Measurements from ENCODE around the gene AFAP1.
A peak's percentile ranks its signal among the peaks of the same experiment; 100 is the strongest.

Gene AFAP1, protein sequence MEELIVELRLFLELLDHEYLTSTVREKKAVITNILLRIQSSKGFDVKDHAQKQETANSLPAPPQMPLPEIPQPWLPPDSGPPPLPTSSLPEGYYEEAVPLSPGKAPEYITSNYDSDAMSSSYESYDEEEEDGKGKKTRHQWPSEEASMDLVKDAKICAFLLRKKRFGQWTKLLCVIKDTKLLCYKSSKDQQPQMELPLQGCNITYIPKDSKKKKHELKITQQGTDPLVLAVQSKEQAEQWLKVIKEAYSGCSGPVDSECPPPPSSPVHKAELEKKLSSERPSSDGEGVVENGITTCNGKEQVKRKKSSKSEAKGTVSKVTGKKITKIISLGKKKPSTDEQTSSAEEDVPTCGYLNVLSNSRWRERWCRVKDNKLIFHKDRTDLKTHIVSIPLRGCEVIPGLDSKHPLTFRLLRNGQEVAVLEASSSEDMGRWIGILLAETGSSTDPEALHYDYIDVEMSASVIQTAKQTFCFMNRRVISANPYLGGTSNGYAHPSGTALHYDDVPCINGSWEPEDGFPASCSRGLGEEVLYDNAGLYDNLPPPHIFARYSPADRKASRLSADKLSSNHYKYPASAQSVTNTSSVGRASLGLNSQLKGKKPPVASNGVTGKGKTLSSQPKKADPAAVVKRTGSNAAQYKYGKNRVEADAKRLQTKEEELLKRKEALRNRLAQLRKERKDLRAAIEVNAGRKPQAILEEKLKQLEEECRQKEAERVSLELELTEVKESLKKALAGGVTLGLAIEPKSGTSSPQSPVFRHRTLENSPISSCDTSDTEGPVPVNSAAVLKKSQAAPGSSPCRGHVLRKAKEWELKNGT

GRCh38 chr4:7939377-7940108, at the start of gene AFAP1:
TSS of gene AFAP1 (minus strand) at chr4:7939861. CDS start at chr4:7872078, 67,783 bp downstream.
- peak; percentile 93 for DNase-seq

DNA sequence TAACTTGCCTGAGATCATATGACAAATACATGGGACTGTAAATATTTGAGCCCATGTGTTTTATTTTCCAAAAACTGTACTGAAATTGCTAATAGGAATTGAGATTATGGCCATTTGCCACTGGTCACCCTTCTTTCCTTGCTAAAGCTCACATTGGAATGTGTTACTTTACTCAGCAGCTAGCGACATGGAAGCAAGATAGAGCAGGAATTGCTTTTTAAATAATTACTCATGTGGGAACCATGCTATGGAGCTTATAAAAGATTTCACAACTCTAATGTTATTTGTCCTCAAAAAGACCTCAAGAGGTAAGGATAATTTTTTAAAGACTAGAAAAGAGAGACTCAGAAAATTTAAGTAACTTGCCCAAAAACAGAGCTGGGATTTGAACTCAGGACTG, 48.8 kb upstream of the AFAP1 start:
- DNase-seq, result no peak

- DNase-seq, result peak; percentile 83
Observed at GRCh38 chr4:7987148-7987989, 47.7 kb upstream of the AFAP1 start.

DNA sequence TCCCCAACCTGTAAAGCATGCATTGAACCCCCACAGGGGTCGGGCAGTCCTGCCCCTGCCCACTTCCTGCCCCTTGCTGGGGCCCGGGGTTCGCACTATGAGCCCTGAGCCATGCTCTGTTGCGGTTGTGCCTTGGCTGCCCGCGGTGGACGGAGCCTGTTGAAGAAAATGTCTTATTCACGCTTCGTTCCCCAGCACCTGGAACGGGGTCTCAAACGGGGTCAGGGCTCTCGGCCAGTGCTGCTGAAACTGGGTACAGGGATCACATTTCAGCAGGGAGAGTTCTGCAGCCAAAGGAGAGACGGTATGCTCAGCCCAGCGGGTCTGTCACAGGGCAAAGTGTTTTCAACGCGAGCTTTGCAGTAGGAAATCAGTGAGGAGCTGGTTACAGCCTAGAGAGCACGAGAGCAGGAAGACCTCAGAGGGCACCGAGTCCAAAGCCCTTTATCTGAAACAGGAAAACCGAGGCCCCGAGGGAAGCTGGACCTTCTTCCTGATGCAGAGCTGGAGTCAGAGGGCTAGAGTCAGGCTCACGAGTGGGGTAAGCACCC, 46.3 kb upstream of the AFAP1 start:
- DNase-seq, result no peak

DNA sequence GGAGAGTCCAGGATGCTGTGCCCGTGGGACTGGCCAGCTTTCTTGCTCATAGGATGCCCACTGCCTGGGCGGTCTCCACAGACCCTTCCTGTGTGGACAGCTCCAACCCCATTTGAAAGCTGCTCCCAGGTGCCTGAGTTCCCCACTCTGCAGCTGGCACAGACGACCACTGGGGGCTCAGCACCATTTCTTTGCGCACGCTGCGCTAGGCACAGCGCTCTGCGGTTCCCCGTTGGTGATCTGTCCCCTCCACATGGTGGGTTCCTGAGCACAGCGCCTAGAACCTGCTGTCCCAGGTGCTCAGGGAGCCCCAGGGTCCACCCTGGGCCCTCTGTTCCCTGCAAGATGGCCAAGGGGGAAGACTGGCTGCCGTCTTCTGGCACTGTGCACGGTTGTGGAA, 45.4 kb upstream of the AFAP1 start:
- DNase-seq, result no peak

DNA sequence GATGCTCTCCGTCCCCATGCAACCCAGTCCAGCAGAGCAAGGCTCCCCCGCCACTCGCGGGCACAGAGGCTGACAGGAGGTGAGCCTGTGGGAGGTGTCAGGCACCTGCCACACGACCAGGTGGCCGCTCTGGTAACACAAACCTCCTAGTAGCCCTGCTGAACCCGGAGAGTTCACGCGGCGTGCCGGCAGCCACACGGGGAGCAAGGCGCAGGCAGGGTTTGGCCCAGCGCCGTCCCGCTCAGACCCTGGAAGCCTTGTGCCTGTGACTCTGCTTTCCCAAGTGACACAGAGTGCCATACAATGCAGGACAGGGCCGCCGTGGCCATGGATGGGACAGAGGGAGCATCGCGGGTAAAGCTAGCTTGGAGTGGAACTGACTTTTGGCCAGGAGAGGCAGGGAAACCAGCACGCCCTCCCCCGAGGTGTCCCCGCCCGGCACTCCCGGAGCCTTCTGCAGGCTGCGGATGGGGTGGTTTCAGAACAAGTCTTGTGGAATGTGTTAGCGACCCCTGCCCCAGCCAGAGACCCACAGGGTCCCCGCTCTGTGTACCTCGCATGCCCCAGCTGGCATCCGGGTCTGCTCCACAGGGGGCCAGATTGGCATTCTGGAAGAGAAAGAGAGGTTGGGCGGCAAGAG, 44.7 kb upstream of the AFAP1 start:
- DNase-seq, result no peak

GRCh38 chr4:7983296-7983695, 43.6 kb upstream of the AFAP1 start:
- DNase-seq, result no peak

DNA sequence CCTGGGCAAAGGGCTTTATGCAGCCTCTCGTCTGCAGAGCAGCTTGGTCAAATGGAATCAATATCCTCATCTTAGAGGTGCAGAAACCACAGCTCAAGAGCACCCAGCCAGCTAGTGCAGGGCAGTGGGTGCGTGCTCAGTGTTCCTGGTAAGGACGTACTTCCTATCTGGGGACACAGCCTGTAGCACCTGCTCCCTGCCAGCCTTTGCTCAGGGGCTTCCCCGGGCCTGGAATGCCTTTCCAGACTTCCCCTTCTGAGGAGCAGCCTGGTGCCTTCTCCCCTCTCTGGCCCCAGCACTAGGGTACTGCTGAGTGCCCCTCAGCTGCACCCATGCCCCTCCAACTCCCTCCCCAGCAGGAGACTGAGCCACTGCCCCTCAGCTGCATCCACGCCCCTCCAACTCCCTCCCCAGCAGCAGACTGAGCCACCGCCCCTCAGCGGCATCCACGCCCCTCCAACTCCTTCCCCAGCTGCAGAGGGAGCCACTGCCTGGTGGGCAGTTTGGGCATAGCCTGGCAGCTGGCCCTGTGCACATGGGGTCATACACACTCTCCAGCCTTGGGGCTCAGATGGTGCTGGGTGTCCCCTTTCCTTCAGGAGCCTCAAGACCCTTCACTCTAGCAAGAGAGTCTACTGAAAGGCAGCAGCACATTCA, 42.2 kb upstream of the AFAP1 start:
- no peak for DNase-seq

- no peak for DNase-seq
Observed at GRCh38 chr4:7980036-7980435, 40.4 kb upstream of the AFAP1 start.

- DNase-seq, result no peak
Observed at GRCh38 chr4:7979652-7979968, 39.9 kb upstream of the AFAP1 start.

DNA sequence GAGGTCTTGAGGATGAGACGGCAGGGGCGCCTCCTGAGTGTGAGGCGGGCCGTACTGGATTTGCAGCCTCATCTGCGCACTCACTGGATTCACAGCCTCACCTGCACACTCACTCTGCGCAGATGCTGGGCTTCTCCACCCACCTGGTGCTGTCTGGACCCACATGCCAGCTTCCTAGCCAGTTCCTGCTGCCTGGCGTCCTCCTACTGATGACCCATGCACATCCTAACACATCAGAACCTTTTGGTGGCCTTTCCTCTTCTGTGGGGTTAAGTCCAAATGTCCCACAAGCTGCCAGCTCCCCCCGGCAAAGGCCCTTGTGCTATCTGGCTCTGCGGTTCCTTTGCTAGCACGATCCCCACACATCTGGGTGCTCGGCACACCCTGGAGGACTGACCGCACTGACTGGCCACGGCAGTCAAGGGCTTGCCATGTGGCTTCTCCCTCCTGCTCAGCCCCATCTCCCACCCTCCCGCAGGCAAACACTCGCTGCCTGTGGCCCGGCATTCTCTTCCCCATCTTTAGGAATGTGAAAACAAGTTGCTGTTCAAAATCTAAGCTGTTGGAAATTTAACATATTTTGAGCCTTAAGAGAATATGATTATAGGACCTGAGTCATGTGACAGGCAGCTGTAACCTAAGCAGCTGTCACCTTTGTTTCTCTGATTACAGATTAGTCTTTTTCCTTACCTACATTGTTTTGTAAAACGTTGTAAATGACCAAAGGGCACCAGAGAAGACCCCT, 39.4 kb upstream of the AFAP1 start:
- no peak for DNase-seq

DNA sequence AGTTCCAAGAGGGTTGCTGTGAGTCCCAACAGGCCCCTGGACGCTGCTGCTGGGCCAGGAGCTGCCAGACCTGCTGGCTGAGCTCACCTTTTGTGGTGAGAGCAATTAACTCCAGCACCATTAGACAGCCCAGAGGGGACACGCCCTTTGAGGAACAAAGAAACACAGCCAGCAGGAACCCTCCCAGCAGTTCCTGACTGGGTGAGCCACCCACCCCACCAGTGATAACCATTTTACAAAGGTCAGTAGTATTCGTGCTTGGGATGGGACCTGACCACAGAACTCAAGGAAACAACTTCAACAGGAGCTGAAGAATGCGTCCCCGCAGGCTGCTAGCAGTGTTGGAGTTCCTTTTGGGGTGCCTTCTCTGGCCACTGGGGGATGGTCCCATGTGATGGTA, 38.8 kb upstream of the AFAP1 start:
- DNase-seq, result no peak

DNA sequence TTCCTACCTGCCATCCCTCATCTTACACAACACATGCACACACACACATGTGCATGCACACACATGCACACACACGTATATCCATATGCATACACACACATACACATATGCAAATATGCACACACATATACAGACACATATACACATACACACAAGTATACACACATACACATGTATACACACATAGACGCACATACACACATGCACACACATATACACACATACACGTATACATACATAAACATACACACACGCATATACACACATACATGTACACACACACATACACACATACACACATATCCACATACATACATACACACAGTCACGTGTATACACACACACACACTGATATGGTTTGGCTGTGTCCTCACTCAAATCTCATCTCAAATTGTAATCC, 37.0 kb upstream of the AFAP1 start:
- no peak for DNase-seq

DNA sequence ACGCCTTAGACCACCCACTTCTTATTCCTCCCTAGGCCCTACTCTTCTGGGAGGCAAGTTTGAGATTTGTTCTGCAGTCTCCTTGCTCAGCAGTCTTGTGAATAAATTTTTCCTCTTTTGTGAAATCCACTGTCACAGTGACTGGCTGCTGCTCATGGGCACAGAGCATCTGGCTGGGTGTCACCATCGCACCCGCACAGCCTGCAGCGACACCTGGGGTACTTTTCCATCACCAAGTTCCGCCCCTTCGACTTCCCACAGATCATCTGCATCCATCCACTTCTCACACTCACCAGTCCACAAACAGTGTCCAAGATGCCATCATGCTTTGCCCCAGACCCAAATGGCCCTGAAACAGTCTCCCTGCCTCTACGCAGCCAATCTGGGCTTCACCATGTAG, 36.4 kb upstream of the AFAP1 start:
- DNase-seq, result no peak

DNA sequence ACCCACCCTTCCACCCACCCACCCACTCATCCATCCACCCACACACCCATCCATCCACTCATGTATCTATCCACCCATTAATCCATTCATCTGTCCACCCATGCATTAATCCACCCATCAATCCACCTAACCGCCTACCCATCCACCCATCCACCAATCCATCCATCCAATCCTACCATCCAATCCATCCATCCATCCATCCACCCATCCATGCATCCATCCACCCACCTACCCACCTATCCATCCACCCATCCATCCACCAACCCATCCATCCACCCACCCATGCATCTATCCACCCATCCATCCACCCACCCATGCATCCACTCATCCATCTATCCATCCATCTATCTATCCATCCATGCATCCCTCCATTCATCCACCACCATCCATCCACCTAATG, 34.8 kb upstream of the AFAP1 start:
- DNase-seq, result no peak

DNA sequence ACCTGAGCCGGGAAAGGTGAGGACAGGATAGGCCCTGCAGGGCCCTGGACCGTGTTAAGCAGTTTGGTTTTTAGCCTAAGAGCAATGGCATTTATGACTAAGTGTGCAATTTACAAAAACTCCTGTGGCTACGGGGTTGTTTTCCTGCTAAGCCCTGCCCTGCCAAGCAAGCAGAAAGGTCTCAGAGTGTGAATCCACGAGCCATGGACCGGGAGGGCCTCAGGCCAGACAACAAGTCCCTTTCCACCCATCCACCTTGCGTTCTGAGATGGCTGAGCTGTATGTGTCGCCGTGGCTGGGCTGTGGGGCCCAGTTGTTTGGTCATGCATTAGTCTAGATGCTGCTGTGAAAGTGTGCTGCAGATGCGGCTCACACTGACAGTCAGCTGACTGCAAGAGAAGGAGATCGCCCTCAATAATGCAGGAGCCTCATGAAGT, 33.9 kb upstream of the AFAP1 start:
- DNase-seq, result no peak

GRCh38 chr4:7971881-7972500, 32.3 kb upstream of the AFAP1 start:
- no peak for DNase-seq

GRCh38 chr4:7971159-7971631, 31.5 kb upstream of the AFAP1 start:
- no peak for DNase-seq

- DNase-seq, result no peak
Observed at GRCh38 chr4:7970361-7970946, 30.8 kb upstream of the AFAP1 start.
